Right renal pelvis (tissue), 4 donors: Measurements from ENCODE around the gene TACO1. TPM values are rescaled to one million over a fixed set of nuclear protein-coding genes. Genes with fewer than 3 reads are reported as not detected.

Experiments used
- DNase-seq, 4 donors: peaks; one replicate each; pipeline ENCODE4 v3.0.0-alpha.2; 2013; ENCODE audit warnings: low read depth in 4 of 4, low spot score in 3 of 4, missing footprints in 1 of 4
- polyA plus RNA-seq, 4 donors: library from polyadenylated mRNA; unstranded; fragments of 120-200 nt; gene quantifications; one replicate each; pipeline ENCODE4 v1.2.1, GENCODE V29; 2013; ENCODE audit not compliant: insufficient read length in 4 of 4

The TACO1 gene
- polyA plus RNA-seq, 4 donors, result 25.1 to 31.0 (median 29.6) TPM

- no peak for DNase-seq
Measured at GRCh38 chr17:63596856-63597586, 3.7 kb upstream of the TACO1 start.

- no peak for DNase-seq
Measured at GRCh38 chr17:63598281-63598680, 2.4 kb upstream of the TACO1 start.

- no peak for DNase-seq
Measured at GRCh38 chr17:63601439-63602371, 1.0 kb downstream of the TACO1 start.

- DNase-seq, result no peak
Measured at GRCh38 chr17:63609816-63610573, 9.3 kb downstream of the TACO1 start.

GRCh38 chr17:63610854-63611253 is 10.2 kb downstream of the TACO1 start:
- DNase-seq, result no peak

GRCh38 chr17:63611354-63611753 is 10.7 kb downstream of the TACO1 start:
- no peak for DNase-seq

GRCh38 chr17:63613663-63614062 is 13.0 kb downstream of the TACO1 start:
- DNase-seq, result no peak

GRCh38 chr17:63621229-63621683 is 20.6 kb downstream of the TACO1 start:
- no peak for DNase-seq

GRCh38 chr17:63621684-63622573 is 21.2 kb downstream of the TACO1 start, which contains the start of gene MAP3K3:
Gene MAP3K3 (plus strand): TSS chr17:63622417. CDS start chr17:63622760, 343 bp downstream.
- peak; percentile 94 to 100 (median 98) for DNase-seq

GRCh38 chr17:63622574-63623390 is 22.1 kb downstream of the TACO1 start:
- DNase-seq, result peak in 3 of 4 donors; percentile 23 to 36 (median 35)

GRCh38 chr17:63623786-63624530 is 23.3 kb downstream of the TACO1 start:
- no peak for DNase-seq

GRCh38 chr17:63624531-63624880 is 23.8 kb downstream of the TACO1 start:
- no peak for DNase-seq

- DNase-seq, result no peak
Measured at GRCh38 chr17:63626551-63627180, 26.0 kb downstream of the TACO1 start.

GRCh38 chr17:63629627-63630026 is 28.9 kb downstream of the TACO1 start:
- DNase-seq, result no peak

- DNase-seq, result no peak
Measured at GRCh38 chr17:63631062-63631461, 30.4 kb downstream of the TACO1 start.

- DNase-seq, result no peak
Measured at GRCh38 chr17:63631626-63632025, 30.9 kb downstream of the TACO1 start.

GRCh38 chr17:63633742-63634141 is 33.0 kb downstream of the TACO1 start:
- no peak for DNase-seq

GRCh38 chr17:63634163-63634562 is 33.5 kb downstream of the TACO1 start:
- no peak for DNase-seq
